K562 (cell line): ENCODE results near the gene ROBO1.
"Not testable (repeated sequence)": the region's sequence is repeated elsewhere in the genome, so short reads cannot be mapped to it uniquely, and the experiment has no call there.

ENCODE experiments used
- BDP1 ChIP-seq: IDR thresholded peaks from 3 replicates; pipeline ENCODE4 v1.6.1; 2011; ENCODE audit not compliant: insufficient read length, insufficient read depth
- CTCF ChIP-seq, 3 experiments: IDR thresholded peaks in 2 of 3; conservative IDR thresholded peaks in 1 of 3; 2 replicates each; pipeline ENCODE4 v1.5.1; 2011 to 2012; ENCODE audit warnings: low read length in 3 of 3, mild to moderate bottlenecking in 3 of 3, control low read depth in 2 of 3, improper control_type of control experiment in 1 of 3, inconsistent platforms in 1 of 3, low read depth in 1 of 3, mixed read lengths in 1 of 3, moderate library complexity in 1 of 3; ENCODE audit not compliant: insufficient read depth in 2 of 3
- ETS1 ChIP-seq: conservative IDR thresholded peaks from 2 replicates; pipeline ENCODE4 v1.6.1; 2011; ENCODE audit warnings: low read depth, mild to moderate bottlenecking, low read length; ENCODE audit not compliant: control insufficient read depth
- RAD21 ChIP-seq, 2 experiments: fragments of 250-450 bp in 1 of 2; fragments of 450-650 bp in 1 of 2; sonication (Bioruptor Pico) in 1 of 2; formaldehyde crosslinking in 1 of 2; IDR thresholded peaks in 1 of 2; conservative IDR thresholded peaks in 1 of 2; 2 replicates each; pipeline versions ENCODE4 v1.4.0 to v1.8.0; 2020 to 2022; ENCODE audit warnings: mild to moderate bottlenecking in 2 of 2, moderate library complexity in 1 of 2
- YY1 ChIP-seq, 3 experiments: IDR thresholded peaks; 2 replicates each; pipeline ENCODE4 v1.6.1; 2011; ENCODE audit warnings: low read length in 2 of 3, mild to moderate bottlenecking in 2 of 3, moderate library complexity in 2 of 3, borderline replicate concordance in 1 of 3, control low read depth in 1 of 3, low read depth in 1 of 3; ENCODE audit not compliant: insufficient read depth in 3 of 3, insufficient replicate concordance in 2 of 3, control insufficient read depth in 1 of 3, insufficient read length in 1 of 3; ENCODE audit errors: extremely low read depth in 1 of 3

GRCh38 chr3:78724364-78724763 is 1043.4 kb downstream of the ROBO1 start:
- not testable (repeated sequence) for TF ChIP-seq BDP1; YY1 (IDR thresholded peaks at IDR 0.05; ENCODE audit: borderline replicate concordance in 1 of 3, control insufficient read depth in 1 of 3, extremely low read depth in 1 of 3, insufficient read depth in 3 of 3, insufficient read length in 1 of 3, insufficient replicate concordance in 2 of 3, low read depth in 1 of 3, low read length in 2 of 3); CTCF (IDR thresholded peaks at IDR 0.05 in 2 of 3, conservative IDR thresholded peaks at IDR 0.05 in 1 of 3; ENCODE audit: insufficient read depth in 2 of 3, low read depth in 1 of 3, low read length in 3 of 3); ETS1; RAD21 (CRISPR knock-in tag; conservative IDR thresholded peaks at IDR 0.05 in 1 of 2, IDR thresholded peaks at IDR 0.05 in 1 of 2)
